H1 (cell line): ENCODE data around the gene SIRT7. TPM values are rescaled to one million over a fixed set of nuclear protein-coding genes. Genes with fewer than 3 reads are reported as not detected.

ENCODE experiments used
- CTCF ChIA-PET: fragments of 300-600 bp; sonication (Branson Sonifier 250); formaldehyde crosslinking; loops from one replicate; lab custom pipeline; 2021; ENCODE audit not compliant: partially characterized antibody; lab: Charles Lee
- POLR2A ChIA-PET: fragments of 300-600 bp; sonication (Branson Sonifier 250); formaldehyde crosslinking; loops from one replicate; lab custom pipeline; 2021; ENCODE audit warnings: inconsistent platforms; ENCODE audit not compliant: partially characterized antibody; lab: Charles Lee
- DNase-seq, 2 experiments: peaks; one replicate each; pipeline versions ENCODE4 v3.0.0 to v3.0.0-alpha.2; 2010 to 2022; ENCODE audit warnings: low spot score in 2 of 2, low read depth in 1 of 2, mixed read lengths in 1 of 2
- FAIRE-seq: peaks from 2 replicates; lab custom pipeline; 2011; peaks lifted over from hg19 to GRCh38; lab: Jason Lieb, UNC
- H2AFZ ChIP-seq: 2 replicates; pipeline ENCODE4 v1.8.1; 2012; ENCODE audit warnings: low read length, inconsistent platforms
- H2AK5ac ChIP-seq: 2 replicates; pipeline ENCODE4 v1.6.1; 2013; ENCODE audit warnings: low read depth, low read length
- H2BK120ac ChIP-seq: replicated peaks from 2 replicates; pipeline ENCODE3; 2013; ENCODE audit warnings: low read depth, low read length, inconsistent platforms
- H2BK12ac ChIP-seq: 2 replicates; pipeline ENCODE4 v1.6.1; 2013; ENCODE audit warnings: low read depth, low read length
- H2BK15ac ChIP-seq: 2 replicates; pipeline ENCODE4 v1.6.1; 2013; ENCODE audit warnings: low read length
- H2BK20ac ChIP-seq: 2 replicates; pipeline ENCODE4 v1.6.1; 2013; ENCODE audit warnings: low read length
- H2BK5ac ChIP-seq: 2 replicates; pipeline ENCODE4 v1.6.1; 2013; ENCODE audit warnings: low read depth, low read length
- H3K14ac ChIP-seq: 2 replicates; pipeline ENCODE4 v1.6.1; 2013; ENCODE audit warnings: inconsistent platforms; ENCODE audit not compliant: insufficient read length
- H3K18ac ChIP-seq: 2 replicates; pipeline ENCODE4 v1.6.1; 2013; ENCODE audit warnings: low read length; ENCODE audit errors: extremely low read depth
- H3K23ac ChIP-seq: 2 replicates; pipeline ENCODE4 v1.6.1; 2013; ENCODE audit warnings: inconsistent platforms; ENCODE audit not compliant: insufficient read length
- H3K23me2 ChIP-seq: 2 replicates; pipeline ENCODE4 v1.6.1; 2013; ENCODE audit warnings: low read depth, low read length
- H3K27ac ChIP-seq: 2 replicates; pipeline ENCODE4 v1.6.1; 2011; ENCODE audit warnings: low read depth, low read length, inconsistent platforms
- H3K27me3 ChIP-seq, 4 experiments: replicated peaks in 1 of 4; 1 replicate in 1 of 4; 2 replicates in 3 of 4; pipeline versions ENCODE4 v1.6.1 to v1.8.1; 2011 to 2013; ENCODE audit warnings: low read length in 3 of 4, mild to moderate bottlenecking in 3 of 4, inconsistent platforms in 2 of 4, mixed read lengths in 2 of 4, moderate library complexity in 1 of 4; ENCODE audit not compliant: control insufficient read depth in 3 of 4, insufficient read depth in 3 of 4; ENCODE audit errors: extremely low read depth in 1 of 4
- H3K36me3 ChIP-seq, 4 experiments: 2 replicates each; pipeline versions ENCODE4 v1.6.1 to v1.8.1; 2011 to 2013; ENCODE audit warnings: mild to moderate bottlenecking in 4 of 4, low read length in 3 of 4, moderate library complexity in 2 of 4, control low read depth in 1 of 4, inconsistent platforms in 1 of 4; ENCODE audit not compliant: insufficient read depth in 4 of 4, control insufficient read depth in 2 of 4
- H3K4ac ChIP-seq: replicated peaks from 2 replicates; pipeline ENCODE3; 2013; ENCODE audit warnings: low read length, low read depth, mixed read lengths, inconsistent platforms; ENCODE audit not compliant: insufficient read length
- H3K4me1 ChIP-seq, 4 experiments: replicated peaks in 1 of 4; 1 replicate in 1 of 4; 2 replicates in 3 of 4; pipeline versions ENCODE4 v1.6.1 to v1.8.1; 2011 to 2013; ENCODE audit warnings: low read length in 3 of 4, inconsistent platforms in 2 of 4, mixed read lengths in 1 of 4; ENCODE audit not compliant: insufficient read depth in 4 of 4, control insufficient read depth in 3 of 4
- H3K4me2 ChIP-seq, 2 experiments: 2 replicates each; pipeline versions ENCODE4 v1.6.1 to v1.8.1; 2011 to 2013; ENCODE audit warnings: low read depth in 2 of 2, low read length in 2 of 2, control low read depth in 1 of 2, inconsistent platforms in 1 of 2, mild to moderate bottlenecking in 1 of 2; ENCODE audit not compliant: insufficient read depth in 1 of 2
- H3K4me3 ChIP-seq, 4 experiments: fragments of 200-600, 300-600 bp in 1 of 4; sonication (generic), shearing (Covaris generic), sonication (Bioruptor Twin) in 1 of 4; 2 replicates each; pipeline versions ENCODE4 v1.5.1 to v1.8.1; 2011 to 2016; ENCODE audit warnings: low read length in 4 of 4, low read depth in 3 of 4, control low read depth in 2 of 4, inconsistent platforms in 2 of 4, mild to moderate bottlenecking in 2 of 4, mixed read lengths in 1 of 4, moderate library complexity in 1 of 4; ENCODE audit not compliant: insufficient read depth in 2 of 4; ENCODE audit errors: extremely low read depth in 1 of 4
- H3K56ac ChIP-seq: replicated peaks from 2 replicates; pipeline ENCODE3; 2013; ENCODE audit warnings: low read depth, mild to moderate bottlenecking, mixed read lengths, low read length, inconsistent platforms; ENCODE audit not compliant: insufficient read length
- H3K79me1 ChIP-seq: 2 replicates; pipeline ENCODE4 v1.6.1; 2013; ENCODE audit warnings: low read depth, low read length, control low read depth
- H3K79me2 ChIP-seq, 2 experiments: 2 replicates each; pipeline versions ENCODE4 v1.6.1 to v1.8.1; 2012 to 2013; ENCODE audit warnings: low read length in 2 of 2, mild to moderate bottlenecking in 2 of 2, inconsistent platforms in 1 of 2; ENCODE audit not compliant: insufficient read depth in 2 of 2, control insufficient read depth in 1 of 2
- H3K9ac ChIP-seq, 4 experiments: replicated peaks in 1 of 4; 1 replicate in 1 of 4; 2 replicates in 3 of 4; pipeline versions ENCODE4 v1.6.1 to v1.8.1; 2011 to 2013; ENCODE audit warnings: low read depth in 3 of 4, low read length in 3 of 4, control low read depth in 2 of 4, mild to moderate bottlenecking in 2 of 4, moderate library complexity in 2 of 4, inconsistent platforms in 1 of 4; ENCODE audit errors: extremely low read depth in 1 of 4
- H3K9me3 ChIP-seq, 2 experiments: 2 replicates each; pipeline versions ENCODE4 v1.6.1 to v1.8.1; 2012 to 2013; ENCODE audit warnings: mild to moderate bottlenecking in 2 of 2, moderate library complexity in 2 of 2, control low read depth in 1 of 2, inconsistent platforms in 1 of 2, low read depth in 1 of 2, low read length in 1 of 2, mixed read lengths in 1 of 2; ENCODE audit not compliant: insufficient read depth in 2 of 2
- H4K20me1 ChIP-seq, 2 experiments: replicated peaks in 1 of 2; 2 replicates each; pipeline versions ENCODE3 to v1.8.1; 2011 to 2013; ENCODE audit warnings: inconsistent platforms in 2 of 2, low read length in 2 of 2, mild to moderate bottlenecking in 1 of 2; ENCODE audit not compliant: insufficient read depth in 2 of 2, control insufficient read depth in 1 of 2
- H4K5ac ChIP-seq: 2 replicates; pipeline ENCODE4 v1.6.1; 2013; ENCODE audit warnings: low read length, low read depth, mixed read lengths, inconsistent platforms; ENCODE audit not compliant: insufficient read length
- H4K8ac ChIP-seq: 2 replicates; pipeline ENCODE4 v1.8.0; 2013; ENCODE audit warnings: mild to moderate bottlenecking, moderate library complexity, low read length, inconsistent platforms; ENCODE audit not compliant: insufficient read depth; ENCODE audit errors: extremely low read depth
- H4K91ac ChIP-seq: replicated peaks from 2 replicates; pipeline ENCODE3; 2013; ENCODE audit warnings: low read length, mixed read lengths, inconsistent platforms; ENCODE audit not compliant: insufficient read length
- EP300 ChIP-seq, 2 experiments: IDR thresholded peaks; 1 replicate in 1 of 2; 2 replicates in 1 of 2; pipeline ENCODE4 v1.6.1; 2011 to 2012; ENCODE audit warnings: low read depth in 2 of 2, low read length in 2 of 2, mild to moderate bottlenecking in 2 of 2, borderline replicate concordance in 1 of 2, inconsistent platforms in 1 of 2, moderate library complexity in 1 of 2
- JUND ChIP-seq: IDR thresholded peaks from 2 replicates; pipeline ENCODE4 v1.6.1; 2011; ENCODE audit warnings: mild to moderate bottlenecking, improper control_type of control experiment, low read length
- POLR2A ChIP-seq, 2 experiments: IDR thresholded peaks; 1 replicate in 1 of 2; 2 replicates in 1 of 2; pipeline ENCODE4 v1.6.1; 2011; ENCODE audit warnings: low read depth in 2 of 2, low read length in 2 of 2, mild to moderate bottlenecking in 2 of 2; ENCODE audit errors: control extremely low read depth in 1 of 2
- POLR2AphosphoS5 ChIP-seq: IDR thresholded peaks from 2 replicates; pipeline ENCODE4 v1.6.1; 2011; ENCODE audit warnings: low read depth, low read length
- RBBP5 ChIP-seq: IDR thresholded peaks from 2 replicates; pipeline ENCODE4 v1.7.1; 2012; ENCODE audit warnings: low read depth, mild to moderate bottlenecking, inconsistent platforms, low read length, moderate library complexity, borderline replicate concordance
- SIX5 ChIP-seq: IDR thresholded peaks from 2 replicates; pipeline ENCODE4 v1.6.1; 2011; ENCODE audit warnings: mild to moderate bottlenecking, low read depth, low read length
- WGBS, 2 experiments: shearing (Covaris generic) in 1 of 2; methylation state at CpG; one replicate each; pipeline versions ENCODE4 v1.1.6 to v1.1.7; 2013 to 2015; ENCODE audit warnings: low lambda C conversion rate in 2 of 2, mixed read lengths in 2 of 2, inconsistent platforms in 1 of 2, low coverage in 1 of 2, missing lambda C conversion rate in 1 of 2; ENCODE audit not compliant: insufficient replicate concordance in 2 of 2, insufficient coverage in 1 of 2, insufficient read length in 1 of 2; ENCODE audit errors: extremely low coverage in 1 of 2, missing lambda C conversion rate in 1 of 2; 5-methylcytosine and 5-hydroxymethylcytosine counted together
- polyA plus RNA-seq, 7 experiments: library from polyadenylated mRNA; depleted of rRNA in 3 of 7; stranded (reverse) in 5 of 7; unstranded in 2 of 7; fragments of >200 nt in 5 of 7; fragments of 200-250 nt in 2 of 7; gene quantifications; 1 replicate in 5 of 7; 2 replicates in 1 of 7; 4 replicates in 1 of 7; pipeline versions ENCODE4 v1.2.1 to v1.2.3, GENCODE V29; 2011 to 2013; ENCODE audit warnings: missing spikeins in 2 of 7, mixed read lengths in 2 of 7
- total RNA-seq: library from RNA; stranded (reverse); fragmentation: NEBNext Ultra II Directional; extraction: Animal tissue kit (Norgen Biotek cat#: 25700); gene quantifications from 2 replicates; pipeline ENCODE4 v1.2.1, GENCODE V29; 2021

SIRT7 gene
- total and polyA plus RNA-seq, 2 of the 8 experiments (the other 6 are each of a cell fraction or from before 2014, with no cell fraction given): 5.8 to 16.6 TPM

DNA sequence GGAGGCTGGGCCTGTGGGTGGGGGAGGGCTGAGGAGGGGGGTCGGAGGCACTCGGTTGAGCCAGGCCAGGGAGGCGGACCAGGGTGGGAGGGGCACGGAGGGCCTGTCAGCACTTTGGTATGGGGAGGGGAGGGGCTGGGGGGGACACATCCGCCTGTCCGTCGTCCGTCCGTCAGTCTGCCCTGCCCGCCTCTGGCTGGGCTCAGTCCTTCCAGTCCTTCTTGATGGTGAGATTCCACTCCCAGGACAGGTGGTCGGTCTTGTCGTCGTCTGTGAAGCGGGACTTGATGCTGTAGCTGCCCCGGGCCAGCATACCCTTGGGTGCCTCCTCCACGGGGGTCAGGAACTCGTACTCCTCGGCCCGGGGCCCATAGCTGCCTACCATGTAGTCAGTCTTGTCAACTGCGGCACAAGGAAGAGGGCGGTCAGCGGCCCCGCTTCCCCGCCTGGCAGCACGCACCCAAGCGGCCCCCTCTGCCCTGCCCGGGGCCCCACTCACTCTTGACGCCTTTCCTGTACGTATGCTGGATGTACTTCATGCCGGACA, 49.2 kb downstream of the SIRT7 start:
- Histone ChIP-seq H3K23ac (no peak overlapping the region), H4K20me1 (peaks cover 8 to 40% of the 10 kb centered on the region in 2 experiments), H3K79me2 (peaks cover 4 to 11% of the 10 kb centered on the region in 2 experiments; a peak in 2 of 4 replicates), H3K18ac (no peak overlapping the region), H2AFZ (no peak overlapping the region), H3K27me3 (no peaks in the 10 kb centered on the region), H2BK120ac (no peak overlapping the region), H4K5ac (no peak overlapping the region), H3K4me1 (peaks cover 0 to 31% (median 21%) of the 10 kb centered on the region in 4 experiments; a peak in 6 of 7 replicates), H3K56ac (no peak overlapping the region), H2BK20ac (no peak overlapping the region), H4K8ac (peak overlapping the region; percentile 71), H2BK15ac (no peak overlapping the region), H3K9me3 (no peaks in the 10 kb centered on the region), H3K14ac (no peak overlapping the region), H2AK5ac (no peak overlapping the region), H3K4me2 (no peak overlapping the region), H3K23me2 (peaks cover 12% of the 10 kb centered on the region; the same call in 1 of the 2 replicates), H2BK12ac (0 out of 2 replicates have a peak overlapping the region, but pooled peaks have one; percentile 50), H3K79me1 (peaks cover 2% of the 10 kb centered on the region), H3K9ac (no peak overlapping the region), H3K27ac (no peak overlapping the region), H3K4ac (no peak overlapping the region), H4K91ac (no peak overlapping the region), H3K36me3 (peaks cover 0 to 22% (median 5%) of the 10 kb centered on the region in 4 experiments; a peak in 4 of 8 replicates), H3K4me3 (0 out of 8 replicates have a peak overlapping the region, but pooled peaks of 1 of the 4 experiments have one; percentile 1), H2BK5ac (no peak overlapping the region)
- WGBS, 2 experiments: 87% methylated on average over 26 of the region's 30 CpGs; no CpG with 5 or more reads in 1 of the 2 experiments
- no peak for FAIRE-seq
- no peak for DNase-seq
- no peak for TF ChIP-seq EP300 (IDR thresholded peaks at IDR 0.05; ENCODE audit: borderline replicate concordance in 1 of 2, low read depth in 2 of 2, low read length in 2 of 2)
- no peak for TF ChIP-seq SIX5
- TF ChIP-seq POLR2A (IDR thresholded peaks at IDR 0.05; ENCODE audit: control extremely low read depth in 1 of 2, low read depth in 2 of 2, low read length in 2 of 2): peak; percentile 48 to 55; a peak in 2 of 3 replicates
- TF ChIP-seq JUND: no peak
- peak; percentile 64; the same call in 1 of the 2 replicates for TF ChIP-seq POLR2AphosphoS5
- TF ChIP-seq RBBP5: no peak
- ChIA-PET POLR2A (interaction anchor here (0.7 to 6.6 kb wide), 27 partner anchors 8 to 183 kb away, joined by 3 to 41 read pairs (median 5); partner anchors contain the start of genes ALYREF, ANAPC11, CENPX and LRRC45), CTCF (interaction anchor here (0.6 to 2.9 kb wide), 42 partner anchors 10 to 190 kb away, joined by 3 to 24 read pairs (median 5); partner anchors contain the start of genes MYADML2, NPB, PCYT2 and PYCR1)
